Measurements from ENCODE around the gene GRM1. TPM values are rescaled to one million over a fixed set of nuclear protein-coding genes. Genes with fewer than 3 reads are reported as not detected.

Gene GRM1
- total and polyA plus RNA-seq, 9 of the 15 experiments (the other 6 are each of a cell fraction or from before 2014, with no cell fraction given), result not detected

- TF ChIP-seq CBX3 (IDR thresholded peaks at IDR 0.05; ENCODE audit: borderline replicate concordance in 1 of 2, low read length in 2 of 2), result no peak
- no peak overlapping the region for H3K27ac ChIP-seq (ENCODE audit: extremely low read depth, low read depth, low read length)
- H3K4me1 ChIP-seq (replicated peaks in 1 of 2; ENCODE audit: control insufficient read depth in 2 of 2, insufficient read depth in 2 of 2, low read length in 2 of 2), result no peaks in the 10 kb centered on the region
- H3K4me3 ChIP-seq, result no peak overlapping the region
- CTCF ChIA-PET (ENCODE audit: low intra/inter-chr PET ratio), result no interaction called here
- no peak overlapping the region for H3K9ac ChIP-seq (ENCODE audit: insufficient read depth in 1 of 2, low read depth in 2 of 2, low read length in 2 of 2)
- intact Hi-C loops (cut with micrococcal nuclease), result no loop called here
- H3K4me2 ChIP-seq (ENCODE audit: insufficient read depth, low read length), result no peak overlapping the region
- WGBS (ENCODE audit: insufficient coverage, low coverage, missing lambda C conversion rate), result 0% methylated on average over 2 of the region's 2 CpGs
- in situ Hi-C loops (cut with MboI), result no loop called here
- H3K9me3 ChIP-seq (replicated peaks; ENCODE audit: control insufficient read depth, insufficient read depth, low read depth, low read length), result no peaks in the 10 kb centered on the region; the same call in 1 of the 2 replicates
- ATAC-seq, result no peak
- POLR2A ChIA-PET, result no interaction called here
- no peak overlapping the region for H2AFZ ChIP-seq (ENCODE audit: low read depth, low read length)
- no peak for FAIRE-seq
- no peaks in the 10 kb centered on the region for H3K36me3 ChIP-seq (ENCODE audit: control insufficient read depth, insufficient read depth, low read length)
- H3K79me2 ChIP-seq (ENCODE audit: control insufficient read depth, insufficient read depth, low read length), result no peaks in the 10 kb centered on the region
- no peaks in the 10 kb centered on the region for H3K9me1 ChIP-seq (ENCODE audit: control insufficient read depth, insufficient read depth, low read length)
- no peak for DNase-seq (ENCODE audit: extremely low read depth in 1 of 4, low spot score in 3 of 4)
- no TSS peak for BruUV-seq (replicated peaks)
- H3K27me3 ChIP-seq (ENCODE audit: control insufficient read depth in 2 of 2, insufficient read depth in 2 of 2, low read length in 2 of 2), result no peaks in the 10 kb centered on the region
- H4K20me1 ChIP-seq (replicated peaks; ENCODE audit: control insufficient read depth, insufficient read depth, low read length), result no peaks in the 10 kb centered on the region
Observed at GRCh38 chr6:146133866-146134265, 105.0 kb downstream of the GRM1 start.

- Histone ChIP-seq H3K36me3 (ENCODE audit: control insufficient read depth, insufficient read depth, low read length) (no peaks in the 10 kb centered on the region), H3K27me3 (ENCODE audit: control insufficient read depth in 2 of 2, insufficient read depth in 2 of 2, low read length in 2 of 2) (no peaks in the 10 kb centered on the region), H3K4me1 (replicated peaks in 1 of 2; ENCODE audit: control insufficient read depth in 2 of 2, insufficient read depth in 2 of 2, low read length in 2 of 2) (no peaks in the 10 kb centered on the region), H3K9me1 (ENCODE audit: control insufficient read depth, insufficient read depth, low read length) (no peaks in the 10 kb centered on the region), H3K79me2 (ENCODE audit: control insufficient read depth, insufficient read depth, low read length) (no peaks in the 10 kb centered on the region), H3K27ac (ENCODE audit: extremely low read depth, low read depth, low read length) (no peak overlapping the region), H4K20me1 (replicated peaks; ENCODE audit: control insufficient read depth, insufficient read depth, low read length) (no peaks in the 10 kb centered on the region), H3K9ac (ENCODE audit: insufficient read depth in 1 of 2, low read depth in 2 of 2, low read length in 2 of 2) (no peak overlapping the region), H2AFZ (ENCODE audit: low read depth, low read length) (no peak overlapping the region), H3K9me3 (replicated peaks; ENCODE audit: control insufficient read depth, insufficient read depth, low read depth, low read length) (no peaks in the 10 kb centered on the region; the same call in 1 of the 2 replicates), H3K4me2 (ENCODE audit: insufficient read depth, low read length) (no peak overlapping the region), H3K4me3 (no peak overlapping the region)
- CTCF ChIA-PET (ENCODE audit: low intra/inter-chr PET ratio), result no interaction called here
- 2% methylated on average over 2 of the region's 2 CpGs for WGBS (ENCODE audit: insufficient coverage, low coverage, missing lambda C conversion rate)
- TF ChIP-seq POLR2A (conservative IDR thresholded peaks at IDR 0.05) (no peak), ZNF121 (CRISPR knock-in tag; conservative IDR thresholded peaks at IDR 0.05) (no peak), ZBTB7A (IDR thresholded peaks at IDR 0.05; ENCODE audit: borderline replicate concordance, control insufficient read depth, low read depth, low read length) (no peak), MLX (CRISPR knock-in tag; conservative IDR thresholded peaks at IDR 0.05) (no peak)
- POLR2A ChIA-PET, result no interaction called here
- DNase-seq (ENCODE audit: extremely low read depth in 1 of 4, low spot score in 3 of 4), result no peak
- no peak for ATAC-seq
- in situ Hi-C loops (cut with MboI), result no loop called here
- FAIRE-seq, result no peak
- intact Hi-C loops (cut with micrococcal nuclease), result no loop called here
- no TSS peak for BruUV-seq (replicated peaks)
Observed at GRCh38 chr6:146135167-146135566, 106.3 kb downstream of the GRM1 start.
